ENCODE data around the gene SELENOS.

The SELENOS gene

GRCh38 chr15:101276501-101277037 is 716 bp downstream of the SELENOS start:
- peak; percentile 54 for DNase-seq

GRCh38 chr15:101275018-101275417 is 2.3 kb downstream of the SELENOS start:
- DNase-seq: no peak

DNA sequence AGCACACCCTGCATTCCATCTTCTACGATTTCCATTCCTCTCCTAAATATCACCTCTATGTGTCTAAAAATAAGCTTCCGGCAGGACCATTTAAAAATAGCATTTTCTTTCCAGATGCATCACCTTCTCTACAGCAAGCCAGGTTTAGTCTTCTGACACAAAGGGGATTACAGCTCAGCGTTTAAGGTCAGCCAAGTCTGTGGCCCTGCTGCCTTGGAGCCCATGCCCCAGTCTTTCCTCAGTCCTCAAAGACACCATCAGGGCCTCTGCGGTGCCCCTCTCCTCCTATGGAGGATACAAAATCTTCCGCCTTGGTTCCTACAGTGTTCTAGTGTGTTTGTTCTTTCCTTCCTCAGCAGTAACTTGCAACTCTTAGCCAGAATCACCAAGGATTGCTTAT is 3.8 kb downstream of the SELENOS start:
- DNase-seq: no peak

DNA sequence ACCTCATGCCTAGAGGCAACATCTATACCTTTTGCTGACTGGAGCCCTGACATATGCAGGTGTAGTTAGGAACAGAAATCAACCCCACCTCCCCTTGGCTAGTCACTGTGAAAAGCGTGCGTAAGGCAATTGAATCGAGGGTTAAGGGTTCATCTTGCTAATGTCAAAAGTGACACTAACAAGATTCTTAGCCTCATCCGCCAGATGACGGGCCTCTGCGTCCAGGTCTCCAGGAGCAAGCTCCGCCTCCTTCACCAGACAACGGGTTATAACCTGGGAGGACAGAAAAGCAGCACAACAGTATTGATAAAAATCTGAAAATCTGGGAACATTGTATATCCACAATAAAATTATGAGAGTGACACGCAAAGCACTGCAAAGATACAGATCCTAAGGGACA is 4.7 kb downstream of the SELENOS start:
- no peak for DNase-seq

- peak; percentile 10 for DNase-seq
These were observed 7.6 kb downstream of the SELENOS start for GRCh38 chr15:101269479-101270223.

DNA sequence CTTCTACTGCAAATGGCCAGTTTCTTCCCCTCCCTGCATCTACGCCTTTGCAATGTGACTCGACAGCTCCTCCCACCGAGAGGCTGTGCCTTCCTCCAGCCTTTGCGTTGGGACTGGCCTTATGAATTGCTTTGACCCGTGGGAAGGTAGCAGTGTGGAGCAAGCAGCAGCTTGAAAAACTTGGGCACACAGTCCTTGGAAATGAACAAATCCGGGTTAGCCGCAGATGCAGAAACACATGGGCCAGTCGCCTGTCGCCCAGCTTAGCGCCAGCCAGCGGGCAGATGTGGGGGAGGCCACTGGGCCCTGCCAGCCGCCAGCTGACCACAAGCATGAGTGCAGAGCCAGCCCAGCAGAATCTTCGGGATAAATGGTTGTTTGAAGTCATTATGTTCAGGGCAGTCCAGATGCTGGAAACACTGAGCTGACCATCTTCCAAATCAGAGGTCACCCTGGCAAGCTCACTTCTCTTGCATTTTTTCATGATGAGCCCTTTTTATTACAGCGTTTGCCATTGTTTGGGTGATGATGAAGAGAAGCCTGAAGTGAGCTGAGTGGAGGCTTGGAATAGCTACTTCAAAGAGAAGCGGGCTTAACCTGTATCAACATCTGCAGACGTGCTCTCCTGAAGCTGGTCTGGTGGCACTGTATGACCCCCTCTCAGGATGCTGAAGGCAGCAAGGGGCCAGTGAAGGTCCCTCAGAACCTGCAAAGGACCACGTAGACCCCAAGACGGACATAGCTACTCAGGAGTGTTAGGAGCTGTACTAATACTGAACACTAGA is 9.8 kb downstream of the SELENOS start:
- no peak for DNase-seq

GRCh38 chr15:101266787-101267186 is 10.5 kb downstream of the SELENOS start:
- no peak for DNase-seq

DNA sequence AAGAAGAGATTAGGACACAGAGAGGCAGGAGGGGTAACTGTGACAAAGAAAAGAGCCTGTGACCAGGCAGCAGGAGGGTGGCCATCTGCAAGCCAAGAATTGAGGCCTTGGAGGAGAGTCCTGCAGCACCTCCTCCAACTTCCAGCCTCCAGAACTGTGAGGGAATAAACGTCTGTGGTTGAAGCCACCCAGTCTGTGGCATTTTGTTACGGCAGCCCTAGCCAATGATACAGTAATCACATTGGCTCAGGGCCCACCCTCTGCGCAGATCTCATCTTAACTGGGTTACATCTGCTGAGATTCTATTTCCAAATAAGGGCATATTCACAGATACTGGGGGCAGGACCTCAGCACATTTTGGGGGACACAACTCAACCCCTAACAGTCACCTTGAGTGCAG is 11.3 kb downstream of the SELENOS start:
- DNase-seq: no peak

DNA sequence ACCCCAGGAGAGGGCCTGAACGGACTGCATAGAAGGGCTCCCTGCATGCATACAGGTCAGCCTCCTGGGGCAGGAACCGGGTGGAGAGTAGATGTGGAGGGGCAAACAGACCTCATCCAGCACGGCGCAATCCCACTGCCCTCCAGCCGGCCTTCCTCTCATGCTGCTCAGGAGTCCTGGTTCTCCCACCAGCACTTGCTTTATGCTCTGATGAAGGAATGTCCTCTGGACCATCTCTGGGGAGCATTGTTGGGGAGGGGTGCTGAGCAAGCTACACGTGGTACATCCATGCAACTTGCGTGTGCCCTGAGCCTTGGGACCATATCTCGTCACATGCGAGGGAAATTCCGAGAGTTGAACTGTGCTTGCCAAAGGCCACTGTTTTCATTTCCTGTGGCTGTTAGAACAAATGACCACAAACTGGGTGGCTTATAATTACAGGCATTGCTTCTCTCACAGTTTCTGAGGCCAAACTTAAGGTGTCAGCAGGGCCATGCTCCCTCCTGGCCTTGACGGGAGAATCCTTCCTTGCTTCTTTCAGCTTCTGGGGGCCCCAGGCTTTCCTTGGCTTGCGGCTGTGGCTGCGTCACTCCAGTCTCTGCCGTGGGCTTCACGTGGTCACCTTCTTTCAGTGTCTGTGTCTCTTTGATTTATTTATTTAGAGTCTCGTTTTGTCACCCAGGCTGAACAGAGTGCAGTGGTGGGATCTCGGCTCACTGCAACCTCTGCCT is 12.2 kb downstream of the SELENOS start:
- no peak for DNase-seq

DNA sequence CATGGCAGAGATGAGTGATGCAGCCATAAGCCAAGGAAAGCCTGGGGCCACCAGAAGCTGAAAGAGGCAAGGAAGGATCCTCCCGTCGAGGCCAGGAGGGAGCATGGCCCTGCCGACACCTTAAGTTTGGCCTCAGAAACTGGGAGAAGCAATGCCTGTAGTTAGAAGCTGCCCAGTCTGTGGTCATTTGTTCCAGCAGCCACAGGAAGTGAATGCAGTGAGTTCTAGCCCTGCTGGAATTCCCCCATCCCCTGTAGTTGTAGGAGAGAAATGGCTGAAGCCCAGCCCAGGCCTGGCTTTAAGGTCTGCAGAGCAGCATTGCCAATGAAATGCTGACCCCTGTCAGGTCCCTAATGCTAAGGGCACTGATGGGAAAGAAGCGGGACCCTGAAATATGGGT is 13.3 kb downstream of the SELENOS start:
- DNase-seq: no peak

- DNase-seq: no peak
These were observed 14.7 kb downstream of the SELENOS start for GRCh38 chr15:101262551-101262950.

- peak; percentile 77 for DNase-seq
These were observed 18.8 kb downstream of the SELENOS start for GRCh38 chr15:101258238-101259144.

DNA sequence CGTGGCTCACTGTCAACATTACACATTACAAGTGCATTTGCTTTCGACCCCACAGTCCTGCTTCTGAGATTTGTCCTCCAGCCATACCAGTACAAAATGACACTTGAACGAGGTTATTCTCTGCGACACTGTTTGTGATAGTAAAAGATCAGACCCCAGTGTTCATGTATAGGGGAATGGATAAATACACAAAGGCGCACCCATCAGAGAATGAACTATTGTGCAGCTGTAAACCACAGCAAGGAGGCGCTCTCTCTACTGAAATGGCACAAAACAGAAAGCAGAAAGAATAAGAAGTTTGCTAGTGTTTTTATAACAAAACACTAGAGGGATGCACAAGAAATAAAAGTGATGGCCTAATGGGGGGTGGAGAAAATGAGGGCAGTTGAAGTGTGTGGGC is 20.5 kb downstream of the SELENOS start:
- DNase-seq: peak; percentile 31

GRCh38 chr15:101255615-101256241 is 21.6 kb downstream of the SELENOS start:
- peak; percentile 94 for DNase-seq

DNA sequence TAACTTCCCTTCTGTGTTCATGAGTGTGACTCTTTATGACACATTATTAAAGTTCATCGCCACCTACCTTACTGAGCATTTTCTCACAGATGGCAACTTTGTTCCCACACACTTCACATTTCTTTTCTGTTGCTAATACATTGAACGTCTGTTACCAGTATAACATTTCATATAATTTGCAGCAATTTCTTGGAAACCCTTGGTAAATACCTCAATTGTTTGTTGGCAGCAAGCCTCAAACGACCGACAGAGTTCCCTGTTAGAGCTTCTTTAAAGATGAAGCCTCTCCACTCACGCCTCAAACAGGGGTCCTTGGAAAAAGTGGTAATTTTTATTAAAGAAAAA is 22.3 kb downstream of the SELENOS start:
- peak; percentile 65 for DNase-seq

- no peak for DNase-seq
These were observed 22.9 kb downstream of the SELENOS start for GRCh38 chr15:101254157-101255050.

GRCh38 chr15:101252836-101253235 is 24.4 kb downstream of the SELENOS start:
- DNase-seq: no peak

DNA sequence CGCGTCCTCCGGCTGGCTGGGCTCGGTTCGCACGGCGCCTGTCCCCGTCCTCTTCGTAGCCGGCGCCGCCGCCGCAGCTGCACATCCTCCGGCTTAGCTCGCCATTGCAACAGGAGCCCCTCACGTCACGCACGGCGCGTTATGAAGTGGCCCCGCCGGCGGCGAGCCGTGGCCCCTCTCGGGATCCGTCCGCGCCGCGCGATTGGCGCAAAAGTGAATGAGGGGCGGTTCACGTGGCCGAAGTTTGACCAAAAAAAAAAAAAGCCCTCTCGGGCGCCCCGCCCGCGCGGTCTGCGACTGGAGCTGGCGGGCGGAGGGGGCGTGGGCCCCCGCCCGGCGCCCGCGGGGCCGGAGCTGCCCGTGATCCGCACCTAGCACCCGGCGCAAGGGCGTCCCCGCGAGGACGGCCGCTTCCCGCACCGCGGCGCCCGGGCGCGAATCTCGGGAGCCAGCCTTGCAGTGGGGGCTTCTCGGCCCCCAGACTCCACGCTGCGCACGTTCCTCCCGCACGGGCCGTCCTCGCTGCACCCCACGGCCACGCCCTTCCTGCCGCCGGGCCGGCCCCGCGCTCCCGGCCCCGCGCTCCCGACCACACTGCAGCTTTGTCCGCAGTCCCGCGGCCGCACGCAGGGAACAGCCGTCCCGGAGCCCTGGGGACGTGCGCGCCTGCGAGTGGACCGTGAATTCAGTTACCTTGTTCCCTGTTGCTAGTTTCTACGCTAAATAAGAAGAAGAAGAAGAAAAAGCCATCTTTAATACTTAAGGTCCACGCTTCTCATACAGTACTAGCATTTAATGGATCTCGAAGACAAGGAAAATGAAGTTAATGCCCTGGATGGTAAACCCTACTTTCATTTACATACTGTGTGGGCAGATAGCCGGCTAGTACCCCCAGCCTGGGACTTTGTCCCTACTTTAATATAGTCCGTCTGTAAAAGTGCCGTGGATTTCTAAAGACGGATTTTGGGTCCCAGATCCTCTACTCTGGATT is 25.2 kb downstream of the SELENOS start, which contains the start of gene CHSY1:
TSS of gene CHSY1 (minus strand) at position 219 of the 991 bp plus-strand sequence. CDS start 592 bp downstream, outside the sequence.
- peak; percentile 86 for DNase-seq

Data from OCI-M1 (cell line).